Measurements from ENCODE around the gene SCN11A.

DNA sequence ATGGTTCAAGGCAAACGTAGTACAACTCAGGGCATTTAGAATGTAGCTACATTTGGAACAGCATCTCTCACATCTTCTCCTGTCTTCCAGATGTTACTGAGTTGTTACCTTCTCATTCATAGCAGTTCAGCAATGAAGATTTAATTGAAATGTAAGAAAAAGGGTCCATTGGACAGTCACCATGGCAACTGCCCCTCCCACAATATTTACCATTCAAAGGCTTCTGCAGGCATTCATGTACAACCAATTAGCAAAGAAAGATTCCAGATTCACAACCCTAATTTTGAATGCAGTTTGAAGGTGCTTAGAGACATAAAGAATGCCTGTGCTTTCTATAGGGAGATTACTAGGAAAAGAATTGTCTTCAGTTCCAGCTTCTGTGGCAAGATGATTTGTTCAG lies 22.2 kb downstream of the SCN11A start:
- TF ChIP-seq POLR2A (IDR thresholded peaks at IDR 0.05): no peak
- TF ChIP-seq POLR2AphosphoS5 (IDR thresholded peaks at IDR 0.05): no peak

Measured in suprapubic skin (tissue), 4 donors.